COLO829 (cell line): ENCODE data around the gene CHST10.

Experiments
- DNase-seq: peaks from one replicate; pipeline ENCODE4 v3.0.0; 2012; ENCODE audit warnings: low spot score

The CHST10 gene

DNA sequence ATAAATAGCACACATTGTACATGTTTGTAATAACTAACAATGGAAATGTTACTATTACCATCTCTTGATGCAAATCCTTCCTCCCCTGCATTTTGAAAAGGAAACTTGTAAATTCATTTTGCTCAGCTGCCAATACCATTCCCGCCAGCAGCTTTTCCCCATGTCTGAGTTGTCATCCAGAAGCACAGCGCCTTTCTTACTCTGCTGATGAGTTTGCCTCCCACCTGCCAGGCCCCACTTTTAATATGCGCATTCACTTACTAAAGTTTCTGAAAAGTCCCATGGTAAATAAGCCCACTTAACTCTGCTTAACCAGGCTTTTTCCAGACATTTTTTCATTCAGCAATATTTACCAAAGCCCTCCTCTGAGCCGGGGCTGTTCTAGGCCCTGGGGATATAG lies 3.9 kb downstream of the CHST10 start:
- no peak for DNase-seq

DNA sequence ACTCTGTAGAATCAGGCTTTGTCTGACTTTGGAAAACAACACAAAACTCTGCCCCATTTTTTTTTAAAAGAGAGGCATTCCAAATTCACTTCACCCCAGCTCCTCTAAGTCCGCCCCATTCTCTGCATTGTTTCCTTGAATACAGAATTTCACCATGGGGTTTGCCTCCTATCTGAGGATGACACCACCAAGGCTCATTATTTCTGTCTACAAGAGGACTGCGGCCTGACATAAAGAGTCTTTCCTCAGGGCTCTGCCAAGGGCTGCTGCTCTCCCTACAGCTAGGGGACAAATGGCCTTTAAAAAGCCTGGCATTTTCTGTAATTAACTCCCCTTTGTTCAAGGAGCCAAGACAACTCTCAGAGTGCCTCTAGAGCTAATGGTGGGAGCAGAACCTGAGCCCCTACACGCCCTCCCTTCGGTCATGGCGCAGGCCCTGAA lies 4.6 kb downstream of the CHST10 start:
- no peak for DNase-seq

DNA sequence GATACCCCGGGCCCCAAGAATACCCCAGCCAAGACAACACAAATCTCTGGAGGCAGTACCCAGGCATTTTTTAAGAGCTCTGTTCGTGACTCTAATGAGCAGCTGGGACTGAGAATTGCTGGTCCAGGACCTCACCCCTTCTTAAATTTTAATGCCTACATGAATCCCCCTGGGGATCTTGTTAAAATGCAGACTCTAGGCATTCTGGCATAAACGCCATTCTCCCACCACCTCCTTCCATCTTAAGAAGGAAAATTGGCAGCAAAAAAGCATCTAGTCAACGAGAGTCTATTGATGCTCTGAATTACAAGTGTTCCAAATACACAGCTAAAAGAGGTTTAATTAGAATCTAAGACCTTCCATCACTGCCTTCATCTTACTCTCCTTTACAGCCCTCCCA lies 5.0 kb downstream of the CHST10 start:
- DNase-seq, result no peak

DNA sequence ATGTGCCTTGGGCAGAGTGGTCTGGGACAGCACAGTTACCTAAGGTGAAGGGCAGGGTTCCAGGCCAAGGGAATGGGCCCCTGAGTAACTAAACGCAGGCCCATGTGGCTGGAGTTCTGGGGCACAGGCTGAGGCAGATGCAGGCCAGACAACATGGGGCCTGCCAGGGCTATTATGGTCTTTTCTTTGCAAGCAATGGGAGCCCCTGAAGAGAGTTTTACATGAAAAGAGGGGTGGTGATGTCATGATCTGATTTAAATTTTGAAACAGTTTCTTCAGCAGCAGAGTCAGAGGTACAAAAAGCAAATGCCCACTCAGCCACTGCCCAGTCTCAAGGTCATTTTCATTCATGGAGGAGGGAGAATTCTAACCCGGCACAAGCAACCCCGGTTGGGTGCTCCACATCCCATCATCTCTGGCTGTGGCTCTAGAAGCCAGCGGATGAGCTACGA lies 5.6 kb downstream of the CHST10 start:
- DNase-seq, result no peak

DNA sequence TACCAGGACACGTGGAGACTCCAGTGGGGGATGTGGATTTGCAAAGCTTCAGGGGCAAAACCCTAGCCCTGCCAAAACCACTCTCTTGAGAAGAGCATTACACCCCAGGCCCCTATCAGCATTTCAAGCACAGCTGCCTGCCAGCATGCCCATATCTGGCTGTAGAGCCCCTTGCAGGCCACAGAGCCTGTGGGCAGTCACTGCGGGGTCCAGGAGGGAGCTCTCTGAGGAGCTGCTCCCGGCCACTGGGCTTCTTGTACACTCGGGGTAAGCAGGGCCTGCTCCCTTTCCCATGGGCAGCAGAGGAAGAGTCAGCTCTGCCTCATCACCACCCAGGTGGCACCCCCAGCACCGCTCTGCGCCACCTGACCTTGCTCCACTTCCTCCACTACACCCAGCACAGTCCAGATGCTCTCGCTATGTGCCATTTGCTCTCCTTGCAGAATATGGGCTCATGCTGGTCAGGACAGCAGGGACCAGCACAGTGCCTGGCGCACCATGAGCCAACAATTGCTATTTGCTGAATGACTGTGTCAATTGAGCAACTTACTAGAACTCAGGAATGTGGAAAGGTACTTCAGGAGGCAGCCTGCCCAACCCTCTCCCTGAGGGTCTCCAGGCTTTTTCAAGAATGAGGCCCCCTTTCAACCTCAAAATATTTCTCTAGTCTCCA lies 7.4 kb downstream of the CHST10 start:
- DNase-seq, result no peak

DNA sequence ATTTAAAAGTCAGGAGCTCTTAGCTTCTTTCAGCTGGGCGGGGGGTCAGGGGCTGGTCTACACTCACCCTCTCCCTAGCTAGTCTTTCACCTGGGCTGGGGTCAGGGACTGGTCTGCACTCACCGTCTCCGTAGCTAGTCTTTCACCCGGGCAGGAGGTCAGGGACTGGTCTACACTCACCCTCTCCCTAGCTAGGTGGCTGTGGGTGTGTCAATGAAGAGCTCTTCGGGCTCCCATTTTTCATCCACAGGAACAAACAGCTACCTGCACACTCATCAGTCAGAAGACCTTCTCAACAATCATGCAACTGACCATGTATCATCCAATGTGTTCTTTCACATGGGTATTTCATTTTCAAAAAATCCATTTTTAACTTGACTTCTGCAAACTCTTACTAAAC lies 8.0 kb downstream of the CHST10 start:
- DNase-seq, result no peak

DNA sequence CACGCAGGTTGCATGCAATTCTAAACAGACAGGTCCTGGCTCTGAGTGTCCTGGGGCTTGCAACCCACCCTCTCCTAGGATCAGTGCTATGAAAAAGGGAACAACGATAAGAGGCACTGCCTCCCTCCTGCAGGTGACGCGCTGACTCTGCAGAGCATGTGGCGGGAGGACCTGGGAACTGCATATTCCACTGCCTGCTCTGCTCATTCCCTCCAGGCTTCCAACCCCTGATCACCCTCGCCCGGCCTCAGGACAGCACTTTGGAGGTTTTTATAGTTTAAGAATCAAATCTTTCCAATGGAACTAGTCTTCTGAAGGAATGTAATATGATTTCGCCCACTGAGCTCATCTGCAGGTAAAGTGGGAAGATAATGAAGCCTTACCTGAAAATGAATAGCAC lies 8.5 kb downstream of the CHST10 start:
- DNase-seq, result no peak

DNA sequence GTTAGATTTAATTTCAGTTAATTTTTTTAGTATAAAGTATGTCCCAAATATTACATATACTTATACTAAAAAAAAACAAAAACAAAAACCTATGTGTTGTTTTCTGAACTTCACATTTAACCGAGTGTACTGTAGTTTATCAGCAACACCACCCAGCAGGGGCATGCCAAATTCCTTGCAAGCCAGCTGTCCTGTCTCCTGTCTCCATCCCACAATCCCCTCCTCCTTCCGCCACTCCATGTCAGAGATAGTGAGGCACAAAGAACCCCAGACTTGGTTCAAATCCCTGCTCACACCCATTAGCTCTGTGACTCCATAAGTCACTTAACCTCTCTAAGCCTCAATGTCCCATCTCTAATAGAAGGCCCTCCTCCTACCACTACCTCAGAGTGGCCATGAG lies 9.4 kb downstream of the CHST10 start:
- DNase-seq, result no peak

DNA sequence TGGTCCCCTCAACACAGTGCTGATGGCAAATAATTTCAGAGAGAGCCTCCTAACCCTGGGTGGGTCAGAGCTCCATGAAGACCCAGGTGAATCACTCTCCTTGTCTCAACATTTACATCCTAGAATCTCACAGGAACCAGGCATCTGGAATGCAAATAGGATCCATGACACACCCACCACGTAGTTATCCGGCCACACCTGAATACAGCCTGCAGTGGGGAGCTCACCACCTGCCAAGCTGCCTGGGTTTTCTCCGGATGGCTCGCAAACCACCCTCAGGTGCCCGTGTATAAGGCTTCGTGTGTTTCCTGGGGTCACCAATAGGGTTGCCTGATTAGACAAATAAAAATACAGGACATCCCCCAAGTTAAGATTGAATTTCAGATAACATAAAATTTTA lies 9.9 kb downstream of the CHST10 start:
- no peak for DNase-seq

DNA sequence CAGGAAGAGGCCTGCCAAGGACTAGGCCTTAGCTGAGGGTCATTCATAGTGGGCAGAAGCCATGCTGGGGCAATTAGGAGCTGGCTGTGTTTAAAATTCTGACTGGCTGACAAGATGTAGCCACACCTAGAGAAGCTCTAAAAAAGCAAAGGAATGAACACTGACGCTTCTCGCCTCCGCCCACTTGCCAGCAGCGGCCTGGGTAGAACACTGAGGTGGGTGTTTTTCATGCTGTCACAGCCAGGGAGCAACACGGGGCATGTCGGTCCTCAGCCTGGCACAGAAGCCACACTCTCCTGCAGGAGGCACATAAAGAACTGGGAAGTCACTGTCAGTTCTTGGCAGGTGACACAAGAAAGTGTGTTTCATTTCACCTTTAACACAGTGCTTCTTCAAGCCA lies 10.4 kb downstream of the CHST10 start:
- no peak for DNase-seq

DNA sequence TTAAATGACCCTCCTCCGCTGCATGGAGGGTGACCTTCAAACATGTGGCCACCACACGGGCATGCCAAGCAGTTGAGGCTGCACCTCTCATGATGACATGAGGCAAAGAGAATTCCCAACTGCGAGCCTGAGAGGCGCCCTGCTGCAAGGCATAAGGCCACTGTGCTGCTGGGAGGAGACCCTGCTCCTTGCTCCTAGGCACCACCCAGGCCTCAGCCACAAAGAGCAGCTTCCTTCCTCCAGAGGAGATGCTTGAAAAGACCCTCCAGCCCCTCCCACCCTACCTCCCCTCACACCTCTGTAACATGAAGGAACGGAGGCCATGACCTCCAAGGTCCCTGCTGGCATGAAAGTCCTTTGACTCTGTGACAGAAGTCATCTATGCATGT lies 11.4 kb downstream of the CHST10 start:
- DNase-seq, result no peak

DNA sequence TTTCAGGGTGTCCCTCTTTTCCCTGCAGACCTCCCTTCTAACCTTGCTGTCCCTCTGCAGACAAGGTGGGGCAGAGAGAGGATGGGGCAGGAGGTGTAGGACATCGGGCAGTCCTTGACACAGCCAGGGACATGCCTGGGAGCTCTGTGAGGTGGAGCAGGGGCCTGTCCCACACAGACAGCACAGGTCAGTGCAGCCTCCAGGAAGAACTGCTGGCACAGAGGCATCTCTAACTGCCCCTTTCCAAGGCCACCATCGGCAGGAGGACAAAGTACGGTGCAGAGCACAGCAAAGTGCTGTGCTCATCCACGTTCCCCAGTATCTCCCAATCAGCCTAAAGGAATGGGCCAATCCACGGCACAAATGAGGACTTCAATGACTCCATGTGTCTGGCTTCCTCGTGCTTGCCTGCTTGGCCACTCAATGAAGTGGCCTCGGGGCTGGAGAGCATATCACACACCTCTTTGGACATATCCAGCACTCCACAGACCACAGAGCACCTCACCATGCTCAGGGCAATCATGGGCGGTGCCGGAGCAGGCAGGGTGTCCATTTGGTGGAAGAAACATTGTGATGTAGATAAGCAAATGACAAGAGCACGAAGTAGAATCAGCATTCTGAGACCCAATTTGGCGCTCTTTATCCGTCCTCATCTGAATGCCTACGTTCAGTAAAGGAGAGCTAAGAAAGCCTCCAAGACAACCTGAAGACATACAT lies 11.9 kb downstream of the CHST10 start:
- DNase-seq, result no peak

DNA sequence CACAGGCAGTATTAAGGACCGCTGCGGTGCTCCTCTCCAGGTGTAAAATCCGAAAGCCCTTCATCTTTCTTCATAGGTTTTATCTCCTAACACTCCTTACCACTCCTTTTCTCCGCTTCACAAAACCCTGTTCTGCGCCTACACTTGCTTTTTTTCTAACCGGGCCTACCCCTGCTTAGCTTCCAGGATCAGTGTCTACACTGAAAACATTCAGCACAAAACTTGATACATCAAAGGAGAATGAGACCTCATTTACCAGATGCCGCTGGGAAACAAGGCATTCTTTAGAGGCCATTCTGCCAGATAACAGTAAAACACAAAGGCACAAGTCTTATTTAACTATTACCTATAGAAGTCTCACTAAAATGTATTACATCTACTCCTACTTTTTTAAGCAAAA lies 13.1 kb downstream of the CHST10 start:
- DNase-seq, result no peak

DNA sequence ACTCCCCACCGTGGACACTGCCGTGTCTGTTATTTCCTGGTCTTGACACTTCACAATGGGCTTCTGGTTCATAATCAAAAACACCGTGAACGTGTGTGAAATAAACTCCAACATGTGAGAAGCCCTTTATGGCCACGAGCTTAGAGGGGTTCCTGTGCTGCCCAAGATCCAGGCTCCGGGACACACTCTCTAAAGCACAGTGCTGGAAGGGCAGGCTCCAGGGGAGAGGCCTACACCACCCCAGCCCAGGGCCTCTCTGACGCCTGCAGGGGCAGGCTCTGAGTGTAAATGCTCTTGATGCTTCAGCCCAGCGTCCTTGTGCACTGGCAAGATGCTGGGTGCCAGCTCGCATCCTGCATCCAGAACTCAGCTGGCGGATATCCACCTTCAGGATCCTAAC lies 13.7 kb downstream of the CHST10 start:
- no peak for DNase-seq

DNA sequence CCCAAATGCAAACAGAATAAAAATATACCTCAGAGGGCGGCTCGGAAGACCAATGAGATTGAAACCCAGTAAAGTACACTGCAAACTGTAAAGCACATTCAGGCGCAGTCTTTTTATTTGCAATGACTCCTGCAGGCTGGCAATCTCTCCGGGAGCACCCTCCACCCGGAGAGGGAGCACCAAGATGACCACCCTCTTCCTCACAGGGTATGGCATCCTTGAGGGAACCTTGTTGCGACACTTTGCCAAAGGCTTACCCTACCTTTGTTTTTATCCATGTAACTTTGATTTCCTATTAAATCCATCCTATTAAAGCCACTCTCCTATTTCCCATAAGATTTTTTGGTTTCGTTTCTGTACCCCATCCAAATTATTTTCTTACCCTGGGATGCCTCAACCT lies 16.2 kb downstream of the CHST10 start:
- DNase-seq, result no peak

DNA sequence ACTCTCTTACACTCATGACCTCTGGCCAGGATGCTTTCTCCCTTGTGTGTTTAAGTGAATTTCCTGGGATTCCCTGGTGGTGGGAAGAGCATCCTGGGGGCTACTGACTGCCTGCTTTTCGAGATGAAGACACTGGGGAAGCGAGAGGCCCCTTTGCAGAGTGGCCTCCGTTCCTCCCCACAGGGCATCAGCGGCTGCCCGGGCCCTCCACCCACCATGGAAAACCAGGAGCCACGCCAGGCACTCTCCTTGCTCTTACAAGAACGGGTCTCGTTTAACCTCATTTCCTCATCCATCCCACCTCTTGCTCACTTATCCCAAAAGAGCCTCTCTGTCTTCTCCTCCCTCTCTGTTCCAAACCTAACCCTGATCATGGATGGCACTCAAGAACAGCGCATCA lies 17.8 kb downstream of the CHST10 start:
- DNase-seq, result no peak

DNA sequence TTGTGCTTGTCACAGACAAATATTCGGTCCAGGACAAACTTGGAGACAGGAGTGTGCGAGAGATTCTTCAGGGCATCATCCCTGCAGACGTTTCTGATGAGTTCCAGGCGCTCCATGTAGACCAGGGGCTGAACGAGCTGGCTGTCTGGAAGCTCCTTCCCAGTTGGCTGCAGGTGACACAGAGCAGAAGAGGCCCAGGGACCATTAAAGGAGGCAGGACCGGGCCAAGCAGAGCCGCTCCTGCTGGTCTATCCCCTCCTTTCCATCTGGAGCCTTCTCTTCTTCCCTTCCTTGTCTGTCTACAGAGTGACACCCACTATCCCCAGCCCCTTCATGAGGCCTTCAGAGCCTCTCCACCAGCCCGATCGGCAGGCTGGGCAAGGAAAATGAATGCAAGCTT lies 19.5 kb downstream of the CHST10 start:
- no peak for DNase-seq

DNA sequence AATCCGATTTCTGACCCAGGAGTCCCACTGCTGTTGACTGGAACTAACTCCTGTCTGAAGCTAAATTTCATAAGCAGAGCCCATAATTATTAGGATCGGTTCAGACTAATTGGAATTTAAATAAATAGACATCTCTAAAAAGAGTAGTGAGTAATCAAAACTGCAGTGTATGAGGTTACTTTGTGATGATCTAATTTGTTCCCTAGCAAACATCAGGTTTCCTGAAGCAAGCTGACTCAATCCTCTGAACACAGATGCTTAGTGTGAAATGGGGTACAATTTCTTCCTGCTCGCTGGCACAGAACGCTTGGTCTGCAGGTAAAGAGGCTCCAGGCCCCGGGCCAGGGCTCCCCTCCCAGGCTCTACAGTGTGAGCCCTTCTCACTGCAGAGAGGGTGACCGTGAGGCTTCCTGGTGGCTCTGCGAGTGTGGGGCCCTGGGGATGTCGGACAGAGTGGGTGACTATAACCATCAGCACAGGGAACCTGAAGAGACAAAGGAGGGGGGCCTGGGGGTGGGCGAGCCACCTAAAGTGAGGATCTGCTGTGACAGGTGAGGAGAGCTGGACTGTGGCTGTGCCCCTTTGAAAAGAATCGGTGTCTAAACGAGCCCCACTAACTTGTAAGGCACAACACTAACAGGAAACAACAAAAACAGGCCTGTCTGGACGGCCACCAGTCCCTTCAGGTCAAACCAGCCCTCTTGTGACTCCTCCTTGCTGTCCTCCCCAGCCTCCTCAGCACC lies 20.2 kb downstream of the CHST10 start:
- DNase-seq, result no peak

DNA sequence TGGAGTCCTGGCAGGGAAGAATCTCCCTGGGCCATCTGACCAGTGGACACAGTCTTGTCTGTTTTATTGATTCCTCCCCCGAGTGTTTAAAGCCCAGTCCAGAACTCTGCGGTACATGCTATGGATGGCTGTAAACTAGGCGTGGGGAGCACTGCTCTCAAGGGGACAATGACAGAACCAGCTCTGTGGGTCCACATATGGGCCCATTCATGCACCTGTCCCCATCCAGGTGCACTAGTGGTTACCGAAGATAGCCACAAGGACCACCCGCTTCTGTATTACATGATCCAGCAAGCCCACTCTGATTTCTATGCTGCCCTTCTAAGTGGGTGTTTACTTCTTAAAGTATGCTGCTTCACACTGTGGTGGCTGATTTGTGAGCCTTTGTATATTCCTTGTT lies 21.0 kb downstream of the CHST10 start:
- DNase-seq, result no peak

DNA sequence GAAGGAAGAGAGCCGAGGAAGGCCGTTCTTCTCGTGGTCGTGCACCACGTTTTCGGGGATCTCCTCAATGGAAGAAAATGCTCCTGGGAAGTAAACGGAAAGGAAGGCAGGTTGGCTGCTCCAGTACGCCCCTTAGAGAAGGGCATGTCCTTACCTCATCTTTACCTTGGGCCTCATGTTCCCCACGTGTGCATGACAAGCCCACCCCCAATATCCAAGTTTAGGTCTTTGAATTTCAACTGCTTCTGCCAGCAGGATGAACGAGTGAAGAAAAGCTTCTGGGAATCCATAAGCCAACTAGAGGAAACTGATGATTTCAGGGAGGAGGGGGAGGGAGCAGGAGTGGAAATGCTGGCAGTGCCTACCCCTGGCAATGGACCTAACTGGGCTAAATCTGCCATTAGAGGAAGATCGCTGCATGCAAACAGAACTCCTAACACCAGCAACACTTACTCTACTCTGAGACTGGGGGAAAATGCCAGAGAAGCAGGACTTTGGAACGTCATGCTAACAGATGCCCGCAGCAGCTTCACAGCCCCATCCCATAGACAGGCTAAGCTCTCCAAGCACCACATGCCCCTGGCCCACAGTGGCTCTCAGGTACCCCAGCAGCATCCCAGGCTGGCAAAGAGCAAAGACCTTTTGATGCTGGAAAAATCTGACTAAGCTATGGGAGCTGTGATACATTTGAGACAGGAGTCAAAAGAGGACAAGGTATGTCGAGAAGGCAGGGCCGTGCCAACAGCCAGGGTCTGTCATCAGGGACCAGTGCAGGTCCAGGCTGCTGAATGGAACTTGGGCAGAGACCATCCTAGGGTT lies 21.7 kb downstream of the CHST10 start:
- DNase-seq, result no peak

DNA sequence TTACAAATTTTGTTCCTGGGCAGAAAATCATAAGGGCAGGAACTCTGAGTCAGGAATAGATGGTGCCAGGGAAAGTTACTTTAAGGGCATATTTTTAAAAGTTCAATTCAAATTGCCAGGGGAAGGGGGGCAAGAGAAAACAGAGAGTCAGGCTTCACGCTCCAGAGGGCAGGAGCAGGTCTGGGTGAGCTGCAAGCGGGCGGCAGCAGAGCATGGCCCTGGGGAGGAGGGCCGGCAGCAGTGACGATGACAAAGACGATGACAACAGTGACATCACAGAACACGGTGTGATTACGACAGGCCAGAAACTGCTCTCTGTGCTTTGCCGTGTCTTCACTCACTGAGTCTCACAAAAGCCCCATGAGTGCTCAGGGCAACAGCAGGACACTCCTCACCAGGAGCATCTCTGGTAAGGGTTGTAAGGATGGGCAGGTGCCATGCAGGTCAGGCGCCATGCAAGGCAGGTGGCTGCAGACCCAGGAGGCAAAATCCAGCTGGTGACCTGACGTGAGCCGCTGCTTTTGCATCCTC lies 23.3 kb downstream of the CHST10 start:
- no peak for DNase-seq

DNA sequence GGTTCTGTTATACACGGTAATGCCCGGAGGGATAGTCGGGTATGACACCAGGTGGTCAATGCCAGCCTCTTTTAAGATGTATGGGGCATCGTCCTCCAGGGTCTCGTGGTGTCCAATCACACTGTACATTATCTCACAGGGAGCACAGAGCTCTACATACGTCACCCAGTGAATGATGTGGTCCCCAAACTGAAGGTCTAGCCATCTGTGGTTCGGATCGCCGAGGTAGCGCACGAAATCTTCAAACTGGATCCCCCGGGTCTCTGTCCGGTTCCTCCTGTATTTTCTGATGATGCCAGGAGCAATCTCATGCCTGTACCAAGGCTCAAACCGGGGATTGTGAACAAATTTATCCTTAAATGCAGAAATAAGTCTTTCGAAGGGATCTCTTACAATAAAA lies 24.1 kb downstream of the CHST10 start:
- DNase-seq, result no peak
